ENCODE results near the gene MACROD1. TPM values are rescaled to one million over a fixed set of nuclear protein-coding genes. Genes with fewer than 3 reads are reported as not detected.

The MACROD1 gene
- total RNA-seq, 1 donor from 2014 or later: 139 TPM

DNA sequence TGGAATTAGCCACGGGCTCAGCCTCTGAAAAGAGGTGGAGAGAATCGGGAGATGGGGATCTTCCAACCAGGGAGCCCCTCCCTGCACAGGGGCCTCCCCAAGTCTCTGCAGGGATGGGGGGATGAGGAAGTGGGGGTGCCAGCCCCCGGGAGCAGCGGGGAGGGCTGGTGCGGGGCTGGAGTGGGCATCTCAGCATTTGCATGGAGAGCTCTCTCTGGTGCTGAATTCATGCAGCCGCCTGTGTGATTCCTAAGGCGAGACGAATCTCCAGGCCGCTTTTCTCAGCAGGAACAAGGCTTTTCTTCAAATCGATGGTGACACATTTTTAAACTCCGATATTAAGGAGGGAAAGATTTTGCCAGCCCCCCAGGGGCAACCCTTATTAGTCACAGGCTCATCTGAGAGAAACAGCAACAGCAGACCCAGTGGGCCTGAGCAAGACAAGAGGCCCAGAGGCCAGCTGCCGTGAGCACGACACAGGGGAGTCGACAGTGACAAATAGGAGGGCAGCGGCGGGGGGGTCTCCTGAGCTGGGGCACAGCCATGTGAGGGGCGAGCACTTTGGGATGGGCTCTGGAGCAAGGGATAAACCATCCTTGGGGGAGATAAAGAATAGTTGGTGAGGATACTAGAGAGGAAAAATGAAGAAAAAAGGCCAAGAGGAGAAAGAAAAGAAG is 29.0 kb downstream of the MACROD1 start:
- DNase-seq: peak; percentile 11
- ATAC-seq: no peak
- intact Hi-C loops (cut with micrococcal nuclease): no loop called here

DNA sequence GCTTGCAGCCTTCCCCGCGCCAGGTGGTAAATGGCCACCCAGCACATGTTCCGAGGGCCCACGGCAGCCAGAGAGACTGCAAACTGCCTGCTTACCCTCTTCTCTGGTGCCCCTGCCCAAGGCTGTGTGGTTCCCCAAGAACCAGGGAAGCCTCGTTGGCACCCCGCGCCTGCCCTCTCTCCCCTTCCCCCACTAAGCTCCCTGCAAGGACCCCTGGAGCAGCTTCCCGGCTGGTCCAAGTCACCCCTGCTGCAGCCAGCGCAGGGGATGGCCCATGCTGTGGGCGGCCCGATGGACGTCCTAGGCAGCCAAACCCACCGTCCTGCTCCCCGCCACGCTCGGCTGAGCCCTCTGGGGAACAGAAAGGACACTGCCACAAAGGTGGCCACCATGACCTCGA is 30.2 kb downstream of the MACROD1 start:
- intact Hi-C loops (cut with micrococcal nuclease): no loop called here
- ATAC-seq (no peak), DNase-seq (no peak)

DNA sequence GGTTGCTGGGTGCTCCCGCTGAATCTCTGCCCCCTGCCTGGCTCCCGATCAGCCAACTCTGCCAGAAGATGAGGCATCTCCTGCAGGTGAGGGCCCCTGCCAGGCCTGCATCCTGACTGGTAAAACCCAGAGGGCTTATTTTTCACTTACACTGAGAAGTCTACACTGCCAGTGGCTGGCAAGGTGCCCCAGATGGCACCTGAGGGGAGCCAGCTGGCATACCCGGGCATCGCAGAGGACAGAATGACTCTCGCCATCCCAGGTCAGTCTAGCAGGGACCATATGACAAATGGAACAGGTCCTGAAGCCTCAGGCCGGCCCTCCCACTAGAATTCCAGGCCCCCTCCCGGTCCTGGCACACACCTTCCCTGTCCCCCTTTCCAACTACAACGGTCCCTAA is 30.9 kb downstream of the MACROD1 start:
- DNase-seq (peak; percentile 66), ATAC-seq (peak; percentile 61)
- intact Hi-C loops (cut with micrococcal nuclease): no loop called here

DNA sequence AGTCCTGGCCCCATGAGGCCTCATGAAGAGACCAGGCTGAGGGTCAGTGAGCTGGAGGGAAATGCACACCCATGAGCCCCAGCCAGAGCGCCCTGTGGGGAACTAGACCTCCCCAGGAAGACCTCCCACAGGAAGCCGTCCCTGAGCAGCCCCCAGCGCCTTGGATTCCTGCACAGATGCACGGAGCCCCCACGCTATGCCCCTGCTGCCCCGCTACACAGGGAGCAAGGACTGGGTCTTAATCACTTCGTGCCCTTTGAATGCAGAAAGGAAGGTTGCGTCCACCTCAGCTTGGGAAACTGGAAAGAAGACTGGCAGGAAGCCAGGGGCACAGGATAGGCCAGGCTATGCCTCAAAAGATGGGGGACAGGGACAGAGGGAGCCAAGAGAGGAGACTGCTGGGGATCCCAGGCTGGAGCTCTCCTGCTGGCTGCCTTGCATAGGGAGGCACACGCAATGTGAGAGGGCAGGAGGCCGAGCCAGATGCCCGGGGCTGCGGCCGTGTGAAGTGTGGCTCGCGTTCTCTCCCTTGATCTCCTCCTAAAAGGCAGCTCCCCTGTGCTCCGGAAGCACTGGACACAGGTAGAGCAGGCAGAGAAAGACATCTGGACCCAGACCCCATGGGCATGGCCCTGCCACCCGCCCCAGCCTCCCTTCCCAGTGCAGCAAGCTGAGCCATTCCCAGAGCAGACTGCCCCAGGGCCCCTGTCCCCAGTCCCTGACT is 32.8 kb downstream of the MACROD1 start:
- DNase-seq (no peak), ATAC-seq (no peak)
- intact Hi-C loops (cut with micrococcal nuclease): no loop called here

DNA sequence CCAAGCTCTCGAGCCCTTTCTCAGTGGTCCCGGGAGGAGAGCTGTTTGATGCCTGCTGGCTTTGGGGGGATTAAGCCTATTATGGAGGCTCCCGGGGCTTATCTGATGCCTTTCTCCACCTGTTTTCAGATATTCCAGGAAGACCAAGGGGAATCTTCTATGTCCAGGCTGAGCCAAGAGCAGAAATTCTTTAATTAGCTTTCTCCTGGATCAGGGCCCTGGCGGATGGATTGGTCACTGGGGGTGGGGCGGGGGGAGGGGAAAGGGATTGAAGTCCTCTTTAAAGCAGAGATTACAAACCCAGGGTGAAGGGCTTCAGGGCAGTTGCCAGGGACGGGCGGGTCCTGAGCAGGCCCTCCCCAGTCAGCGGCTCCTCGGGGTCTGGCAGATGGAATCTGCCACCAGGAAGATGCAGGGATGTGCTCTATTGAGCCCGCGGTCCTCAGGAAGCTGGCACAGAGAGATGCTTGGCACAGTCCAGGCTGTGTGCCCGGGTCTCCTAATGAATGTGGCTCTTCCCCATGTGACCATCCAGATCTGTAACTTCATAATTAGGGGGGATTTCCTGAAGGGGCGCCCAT is 33.6 kb downstream of the MACROD1 start:
- peak; percentile 51 for ATAC-seq
- intact Hi-C loops (cut with micrococcal nuclease): no loop called here
- DNase-seq: no peak

DNA sequence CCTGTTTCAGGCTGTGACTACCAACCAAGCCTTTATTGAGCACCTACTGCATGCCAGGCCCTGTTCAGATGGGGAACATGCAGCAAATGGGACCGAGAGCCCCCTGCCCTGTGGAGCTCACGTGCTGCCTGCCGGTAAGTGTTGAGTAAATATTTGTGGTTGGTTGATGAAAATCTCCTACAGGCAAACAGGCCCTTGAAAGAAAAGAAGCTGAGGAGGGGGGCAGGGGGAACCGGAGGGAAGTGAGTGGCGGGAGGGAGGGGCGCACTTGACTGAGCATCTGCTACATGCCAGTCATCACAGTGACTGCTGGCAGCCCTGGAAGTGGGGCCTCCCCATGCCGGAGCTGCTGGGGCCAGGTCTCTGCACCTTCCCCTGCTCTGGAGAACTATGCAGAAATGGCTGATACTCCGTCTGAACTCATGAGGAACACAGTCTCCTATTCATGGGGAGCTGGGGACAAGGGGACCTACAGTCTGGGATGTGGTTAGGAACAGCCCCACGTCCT is 34.2 kb downstream of the MACROD1 start:
- no peak for ATAC-seq
- DNase-seq: no peak
- intact Hi-C loops (cut with micrococcal nuclease): no loop called here

DNA sequence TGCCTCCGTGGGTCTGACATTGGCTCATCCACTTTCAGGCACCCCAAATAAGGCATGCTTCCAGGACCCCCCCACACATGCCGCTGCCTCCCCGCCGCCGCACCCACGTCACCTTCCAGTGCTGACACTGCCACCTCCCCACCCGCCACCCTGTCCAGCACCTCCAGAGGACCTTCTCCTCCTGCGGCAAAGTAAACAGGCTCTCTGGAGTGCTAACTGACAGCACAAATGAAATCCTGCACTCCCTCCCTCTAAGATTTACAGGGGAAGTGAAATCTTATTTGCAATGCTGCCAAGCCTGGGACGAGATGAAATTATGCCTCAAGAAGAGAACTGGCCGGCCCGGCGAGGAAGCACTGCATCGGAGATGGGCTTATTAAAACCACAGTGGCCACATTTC is 35.3 kb downstream of the MACROD1 start:
- intact Hi-C loops (cut with micrococcal nuclease): no loop called here
- DNase-seq (no peak), ATAC-seq (no peak)

DNA sequence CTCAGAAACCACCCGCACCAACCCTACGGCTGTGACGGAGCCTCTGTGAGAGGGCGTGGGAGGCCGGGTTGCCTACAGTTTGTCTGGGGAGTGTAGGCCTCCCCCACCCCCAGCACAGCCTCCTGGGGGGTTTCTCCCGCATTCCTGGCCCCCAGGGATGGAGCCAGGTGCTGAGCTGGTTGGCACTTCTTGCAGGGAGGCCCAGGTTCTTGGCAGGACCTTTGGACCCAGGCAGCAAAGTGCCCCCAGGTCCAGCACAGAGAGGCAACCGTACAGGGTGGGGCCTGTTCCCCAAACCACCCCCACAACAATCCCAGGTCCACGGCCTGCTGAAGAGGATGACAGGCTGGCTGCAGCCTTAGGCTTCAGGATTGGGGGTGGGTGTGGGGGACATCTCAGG is 36.5 kb downstream of the MACROD1 start:
- no peak for ATAC-seq
- DNase-seq: no peak
- intact Hi-C loops (cut with micrococcal nuclease): no loop called here

DNA sequence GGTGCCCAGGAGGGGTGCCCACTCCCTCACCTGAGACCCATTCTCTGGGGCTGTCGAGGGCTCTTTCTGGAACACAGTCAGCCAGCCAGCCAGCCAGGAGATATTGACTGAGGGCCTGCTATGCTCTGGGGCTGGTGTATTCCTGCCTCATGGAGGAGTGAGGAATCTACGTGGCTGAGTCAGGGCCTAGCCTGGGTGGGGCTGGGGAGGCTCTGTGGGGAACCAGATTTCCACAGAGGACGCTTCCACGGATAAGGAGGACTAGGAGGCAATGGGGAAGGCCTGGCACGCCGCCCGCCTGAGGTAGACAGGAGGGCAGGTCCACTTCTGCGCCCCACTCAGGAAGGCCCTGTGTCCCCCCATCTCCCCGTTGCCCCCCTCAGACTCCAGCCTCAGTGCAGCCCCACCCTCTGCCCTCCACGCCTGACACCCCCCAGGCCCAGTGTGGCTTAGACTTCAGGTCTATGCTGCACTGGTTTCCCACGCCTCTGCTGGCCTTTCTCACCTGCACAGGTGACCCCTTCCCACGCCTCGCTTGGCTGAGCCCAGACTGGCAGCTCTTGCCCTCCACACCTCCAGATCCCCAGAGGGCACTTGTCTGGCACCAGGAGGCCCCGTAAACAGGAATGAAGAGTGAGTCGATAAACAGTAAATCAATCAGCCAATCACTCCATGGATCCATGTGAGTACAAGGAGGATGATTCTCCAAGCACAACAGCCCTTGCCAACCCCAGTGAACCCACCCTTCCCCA is 37.5 kb downstream of the MACROD1 start:
- DNase-seq (no peak), ATAC-seq (no peak)
- intact Hi-C loops (cut with micrococcal nuclease): no loop called here

DNA sequence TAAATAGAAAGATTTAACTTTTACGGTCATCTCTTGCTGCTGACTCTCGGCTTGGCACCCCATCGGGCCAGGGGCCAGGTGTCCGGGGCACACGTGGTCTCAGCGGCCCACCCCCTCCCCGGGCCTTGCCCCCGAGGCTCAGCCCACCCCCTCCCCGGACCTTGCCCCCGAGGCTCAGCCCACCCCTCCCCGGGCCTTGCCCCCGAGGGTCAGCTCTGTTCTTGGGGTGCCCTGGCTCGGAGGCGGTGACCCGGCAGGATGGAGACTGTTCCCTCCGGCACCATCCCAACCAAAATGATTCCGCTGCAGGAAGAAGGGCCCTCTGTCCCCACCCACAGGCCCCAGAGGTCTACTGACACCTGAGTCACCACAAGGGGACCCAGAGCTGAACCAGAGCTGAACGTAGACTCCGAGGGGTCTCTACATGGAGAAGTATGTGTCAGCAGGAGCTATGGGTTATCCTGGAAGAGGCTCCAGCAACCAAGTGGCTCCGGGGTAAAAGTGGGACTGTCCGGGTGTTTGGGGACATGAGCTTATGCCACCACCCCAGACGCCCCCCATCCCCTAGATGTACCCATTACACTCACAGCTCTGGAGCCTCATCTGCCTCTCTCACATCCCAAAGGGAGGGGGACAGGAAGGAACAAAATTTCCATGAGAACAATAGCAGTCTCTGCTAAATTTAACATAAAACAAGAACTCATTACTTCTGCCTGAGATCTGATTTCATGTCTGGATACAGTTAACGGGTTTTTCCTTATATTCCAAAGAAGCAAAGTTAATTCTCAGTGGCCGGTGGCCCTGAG is 38.4 kb downstream of the MACROD1 start:
- intact Hi-C loops (cut with micrococcal nuclease): no loop called here
- DNase-seq (no peak), ATAC-seq (no peak)

DNA sequence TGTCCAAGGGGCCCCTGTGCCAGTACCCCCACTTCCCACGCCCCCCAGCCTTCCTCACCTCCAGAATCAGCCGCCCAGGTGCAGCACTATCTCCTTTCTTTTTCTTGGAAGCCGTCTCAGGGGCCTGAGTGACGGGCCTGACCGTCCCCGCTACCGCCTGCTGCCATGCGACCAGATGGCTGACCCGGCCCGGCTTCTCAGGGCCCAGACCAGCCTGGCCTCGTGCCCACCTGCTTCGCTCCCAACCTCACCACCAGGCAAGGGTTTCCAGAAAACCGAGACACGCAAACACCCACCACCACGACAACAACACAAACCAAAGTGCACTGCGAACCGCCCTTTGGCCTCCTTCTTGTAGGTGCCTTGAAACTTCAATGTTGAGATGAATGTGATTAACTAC is 39.1 kb downstream of the MACROD1 start:
- DNase-seq (no peak), ATAC-seq (no peak)
- intact Hi-C loops (cut with micrococcal nuclease): no loop called here

DNA sequence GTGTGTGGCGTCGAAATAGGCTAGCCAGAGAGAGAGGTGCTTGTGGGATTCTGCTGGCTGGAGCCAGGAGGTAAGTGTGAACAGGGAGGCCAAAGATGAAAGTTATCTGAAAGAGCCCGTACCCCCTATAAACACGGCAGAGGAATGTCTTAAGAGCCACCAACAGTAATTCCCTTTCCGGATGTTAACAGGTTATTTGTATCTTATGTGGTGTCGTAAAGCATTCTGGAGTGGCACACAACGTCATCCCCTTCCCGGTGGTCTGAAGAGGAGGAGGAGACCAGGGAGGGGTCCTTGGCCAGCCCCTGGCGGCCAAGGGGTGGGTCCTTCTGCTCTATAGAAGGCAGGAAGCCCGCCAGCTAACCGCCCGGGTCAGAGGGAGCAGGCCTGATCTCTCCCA is 39.5 kb downstream of the MACROD1 start:
- intact Hi-C loops (cut with micrococcal nuclease): no loop called here
- DNase-seq (no peak), ATAC-seq (no peak)

DNA sequence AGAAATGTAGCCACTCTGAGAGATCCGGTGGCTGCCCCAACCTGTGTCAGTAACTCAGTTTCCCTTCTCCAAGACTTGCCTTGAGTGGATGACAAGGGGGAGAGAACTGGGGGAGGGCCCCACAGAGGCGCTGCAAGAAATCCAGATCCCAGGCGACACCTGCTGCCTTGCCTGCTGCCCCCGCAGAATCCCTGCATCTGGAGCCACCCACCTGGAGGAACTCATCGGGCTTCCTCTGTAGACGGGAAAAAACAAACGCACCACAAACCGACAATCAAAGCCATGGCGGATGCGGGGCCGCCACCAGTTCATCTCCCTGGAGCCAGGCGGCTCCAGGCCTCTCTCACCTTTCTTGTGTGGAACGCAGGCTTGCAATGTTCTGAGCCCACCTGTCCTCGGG is 40.2 kb downstream of the MACROD1 start:
- DNase-seq: no peak
- intact Hi-C loops (cut with micrococcal nuclease): no loop called here
- no peak for ATAC-seq

DNA sequence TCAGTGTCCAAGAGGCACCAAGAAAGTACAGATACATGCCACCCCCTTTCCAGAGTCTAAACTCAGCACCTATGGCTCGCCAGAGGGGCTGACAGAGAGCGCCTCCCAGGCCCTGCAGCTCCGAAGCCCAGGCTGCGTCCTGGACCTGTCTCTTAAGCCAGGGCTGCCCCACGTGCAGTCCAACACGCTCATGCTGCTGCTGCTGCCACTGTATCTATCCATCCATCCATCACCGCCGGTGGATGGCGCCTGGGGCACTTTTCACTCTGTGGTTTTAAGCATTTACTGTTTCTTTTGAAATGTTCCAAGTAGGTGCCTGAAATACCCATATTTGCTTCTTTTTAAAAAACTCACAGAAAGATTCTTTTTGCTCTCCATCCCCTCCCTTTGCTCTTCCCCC is 41.8 kb downstream of the MACROD1 start:
- DNase-seq: no peak
- ATAC-seq: no peak
- intact Hi-C loops (cut with micrococcal nuclease): no loop called here

DNA sequence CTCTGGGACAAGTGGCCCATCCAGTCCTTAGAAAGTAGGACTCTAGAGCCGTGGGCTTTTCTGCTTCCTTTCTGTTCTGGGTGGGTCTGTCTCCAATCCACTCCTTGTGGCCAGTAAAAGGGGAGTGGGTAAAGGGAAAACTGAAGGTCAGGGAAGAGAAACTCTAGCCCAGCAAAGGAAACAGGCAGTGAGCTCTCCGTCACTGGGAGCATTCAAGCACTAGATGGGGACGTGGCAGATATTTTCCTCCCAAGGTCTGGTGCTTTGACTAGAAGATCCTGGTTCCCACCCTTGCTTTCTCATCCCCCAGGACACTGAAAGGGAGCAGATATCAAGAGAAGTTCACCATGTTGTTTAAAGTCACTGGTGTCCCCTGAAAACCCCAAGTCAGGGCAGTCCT is 42.2 kb downstream of the MACROD1 start:
- DNase-seq: no peak
- ATAC-seq: no peak
- intact Hi-C loops (cut with micrococcal nuclease): no loop called here

DNA sequence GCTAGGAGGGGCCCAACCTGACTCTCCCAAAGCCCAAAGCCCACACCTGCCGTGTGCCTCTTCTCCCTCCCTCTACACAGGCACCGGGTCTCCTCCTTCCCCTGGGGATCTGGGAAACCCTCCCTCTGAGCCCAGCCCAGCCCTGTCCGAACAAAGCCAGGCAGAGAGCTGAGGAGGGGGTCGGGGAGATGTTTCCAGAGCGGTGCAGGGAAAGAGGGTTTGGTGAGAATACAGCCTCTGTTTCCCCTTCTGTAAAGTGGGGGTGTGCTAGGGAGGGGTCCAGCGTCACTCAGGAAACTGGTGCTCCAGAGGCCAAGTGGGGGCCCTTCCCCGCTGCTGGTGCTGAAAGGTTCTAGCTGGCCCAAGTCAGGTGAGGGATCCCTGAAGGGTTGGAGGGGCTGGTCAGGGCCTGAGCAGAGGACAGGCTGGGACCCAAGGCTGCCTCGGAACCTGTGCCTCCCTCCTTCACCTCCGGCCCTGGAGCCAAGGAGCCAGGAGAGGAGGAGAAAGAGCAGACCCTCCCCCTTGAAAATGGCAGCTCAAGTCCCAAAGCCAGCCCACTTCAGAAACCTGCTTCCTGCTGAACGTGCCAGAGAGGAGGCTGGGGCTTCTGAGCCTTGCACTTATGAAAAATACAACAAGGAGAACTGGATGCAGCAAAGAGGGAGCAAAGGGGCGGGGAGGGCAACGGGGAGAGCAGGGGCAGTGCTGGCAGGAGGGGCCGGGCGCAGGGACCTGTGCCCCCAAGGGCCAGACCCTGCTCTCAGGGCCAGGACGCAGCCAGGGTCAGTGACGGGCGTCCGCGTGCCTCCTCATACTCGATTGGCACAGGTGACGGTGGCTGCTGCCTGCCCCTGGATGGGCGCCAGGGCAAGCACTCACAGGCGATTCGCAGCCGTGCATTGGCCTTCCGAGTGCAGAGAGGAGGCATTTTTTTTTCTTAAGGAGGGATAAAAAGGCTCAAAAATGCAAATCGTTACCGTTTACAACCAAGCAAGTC is 43.2 kb downstream of the MACROD1 start:
- DNase-seq (peak; percentile 83), ATAC-seq (peak; percentile 85)
- intact Hi-C loops (cut with micrococcal nuclease): no loop called here

DNA sequence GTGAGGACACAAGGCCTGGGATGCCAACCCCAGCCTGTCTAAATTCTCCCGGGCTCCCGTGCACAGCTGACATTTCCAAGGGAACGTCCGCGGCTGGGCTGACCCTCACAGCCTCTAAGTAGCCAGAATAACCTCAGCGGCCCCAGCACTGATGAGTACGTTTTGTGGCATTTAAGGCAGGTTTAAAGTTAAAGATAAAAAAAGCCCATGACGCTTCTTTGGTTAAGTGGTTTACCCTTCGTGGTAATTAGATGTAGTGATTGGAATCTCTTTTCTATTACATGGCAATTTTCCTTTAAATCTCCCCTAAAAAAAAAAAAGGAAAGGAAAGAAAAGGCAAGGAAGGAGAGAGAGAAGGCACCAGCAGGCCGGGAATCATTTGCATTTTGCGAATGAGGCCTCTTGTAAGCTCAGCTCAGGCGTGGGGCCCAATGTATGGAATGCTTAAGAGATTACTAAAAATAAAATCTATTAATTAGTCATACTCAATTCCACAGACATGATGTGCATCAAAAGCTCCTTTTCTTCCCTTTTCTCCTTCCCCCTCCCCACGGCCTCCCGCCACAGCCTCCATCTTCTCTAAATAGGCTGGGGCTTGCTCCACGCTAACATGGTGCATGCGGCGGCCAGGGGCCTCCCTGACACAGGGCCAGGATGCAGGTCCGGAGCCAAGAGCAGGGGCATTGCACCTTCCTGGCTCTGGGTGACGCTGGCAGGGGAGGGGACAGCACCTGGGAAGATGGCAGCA is 44.1 kb downstream of the MACROD1 start:
- DNase-seq: no peak
- intact Hi-C loops (cut with micrococcal nuclease): no loop called here
- ATAC-seq: no peak

Measured in left ventricle myocardium superior (tissue), 1 donor.